SU-DHL-6 (cell line): ENCODE measurements around the gene DCHS1.

Experiments
- H2AFZ ChIP-seq: fragments of 200-600 bp; sonication (generic); 2 replicates; pipeline ENCODE4 v1.6.1; 2014; ENCODE audit warnings: low read depth, mild to moderate bottlenecking, moderate library complexity, mixed read lengths, antibody characterized with exemption, low read length; ENCODE audit not compliant: severe bottlenecking
- H3F3A ChIP-seq: fragments of 200-600 bp; shearing (Covaris generic); 2 replicates; pipeline ENCODE4 v1.6.0; 2016; ENCODE audit warnings: antibody characterized with exemption, mild to moderate bottlenecking; ENCODE audit not compliant: insufficient read depth
- H3K27ac ChIP-seq: fragments of 200-600 bp; sonication (generic); 2 replicates; pipeline ENCODE4 v1.5.1; 2016; ENCODE audit warnings: low read depth, mild to moderate bottlenecking, low read length, moderate library complexity, mixed read lengths
- H3K27me3 ChIP-seq: fragments of 200-600 bp; sonication (generic), shearing (Covaris generic); 2 replicates; pipeline ENCODE4 v1.6.0; 2014; ENCODE audit warnings: mild to moderate bottlenecking, low read length
- H3K36me3 ChIP-seq: fragments of 200-600 bp; sonication (generic); 2 replicates; pipeline ENCODE4 v1.6.1; 2014; ENCODE audit warnings: mild to moderate bottlenecking, low read length, mixed read lengths
- H3K4me2 ChIP-seq: fragments of 300-600, 200-600 bp; shearing (Covaris generic), sonication (generic); 2 replicates; pipeline ENCODE4 v1.6.0; 2014; ENCODE audit warnings: low read length, low read depth, mild to moderate bottlenecking; ENCODE audit not compliant: poor library complexity, severe bottlenecking
- H3K4me3 ChIP-seq: fragments of 200-600 bp; sonication (generic); 2 replicates; pipeline ENCODE4 v1.5.1; 2014; ENCODE audit warnings: antibody characterized with exemption, low read length, mild to moderate bottlenecking, mixed read lengths; ENCODE audit not compliant: insufficient read depth, poor library complexity, severe bottlenecking
- H3K79me2 ChIP-seq: fragments of 200-600 bp; sonication (generic); 2 replicates; pipeline ENCODE4 v1.6.1; 2014; ENCODE audit warnings: mild to moderate bottlenecking, low read length, moderate library complexity; ENCODE audit not compliant: insufficient read depth
- H3K9ac ChIP-seq: fragments of 200-600 bp; sonication (generic); 2 replicates; pipeline ENCODE4 v1.7.0; 2014; ENCODE audit warnings: mild to moderate bottlenecking, low read length
- H3K9me2 ChIP-seq: fragments of 200-600 bp; sonication (generic); replicated peaks from 2 replicates; pipeline ENCODE4 v1.6.1; 2014; ENCODE audit warnings: low read length; ENCODE audit not compliant: insufficient read depth
- H3K9me3 ChIP-seq: fragments of 200-600 bp; sonication (generic); 2 replicates; pipeline ENCODE4 v1.6.1; 2014; ENCODE audit warnings: low read length, mixed read lengths; ENCODE audit not compliant: insufficient read depth
- H4K20me1 ChIP-seq: fragments of 200-600 bp; sonication (generic); 2 replicates; pipeline ENCODE4 v1.6.1; 2014; ENCODE audit warnings: low read depth, mild to moderate bottlenecking, antibody characterized with exemption, low read length, moderate library complexity, mixed read lengths
- CTCF ChIP-seq: fragments of 200-600 bp; sonication (generic); IDR thresholded peaks from one replicate; pipeline ENCODE4 v1.5.1; 2017; ENCODE audit warnings: antibody characterized with exemption, mild to moderate bottlenecking, low read length, moderate library complexity; ENCODE audit not compliant: insufficient read depth, poor library complexity, severe bottlenecking
- EZH2phosphoT487 ChIP-seq: fragments of 200-600 bp; sonication (generic), shearing (Covaris generic); conservative IDR thresholded peaks from 2 replicates; pipeline ENCODE4 v1.6.1; 2018; ENCODE audit warnings: mild to moderate bottlenecking, antibody characterized with exemption, low read length, moderate library complexity, mixed read lengths

The DCHS1 gene

GRCh38 chr11:6610591-6610990 lies 45.0 kb downstream of the DCHS1 start:
- no peaks in the 10 kb centered on the region for H3K27me3 ChIP-seq
- H3F3A ChIP-seq = peaks cover 20% of the 10 kb centered on the region
- no peaks in the 10 kb centered on the region for H4K20me1 ChIP-seq
- no peak overlapping the region for H3K27ac ChIP-seq
- H3K9me3 ChIP-seq = no peaks in the 10 kb centered on the region
- peaks cover 15% of the 10 kb centered on the region for H3K79me2 ChIP-seq
- H3K9ac ChIP-seq = peak overlapping the region; percentile 78; the same call in 1 of the 2 replicates
- no peak overlapping the region for H3K4me3 ChIP-seq
- no peaks in the 10 kb centered on the region for H3K36me3 ChIP-seq
- peak overlapping the region; percentile 84 for H3K4me2 ChIP-seq
- H2AFZ ChIP-seq = no peak overlapping the region
- TF ChIP-seq CTCF (no peak), EZH2phosphoT487 (no peak)
- H3K9me2 ChIP-seq = no peaks in the 10 kb centered on the region

GRCh38 chr11:6609502-6610015 lies 46.0 kb downstream of the DCHS1 start:
- Histone ChIP-seq H3K4me3 (no peak overlapping the region), H3K9me2 (no peaks in the 10 kb centered on the region), H3K27ac (no peak overlapping the region), H3K79me2 (peaks cover 22% of the 10 kb centered on the region), H3K9ac (no peak overlapping the region), H3F3A (peaks cover 21% of the 10 kb centered on the region), H2AFZ (no peak overlapping the region), H3K36me3 (no peaks in the 10 kb centered on the region), H3K4me2 (no peak overlapping the region), H4K20me1 (no peaks in the 10 kb centered on the region), H3K27me3 (no peaks in the 10 kb centered on the region), H3K9me3 (no peaks in the 10 kb centered on the region)
- TF ChIP-seq CTCF (no peak), EZH2phosphoT487 (no peak)

- Histone ChIP-seq H3K9me2 (no peaks in the 10 kb centered on the region), H3K9me3 (no peaks in the 10 kb centered on the region), H3K4me2 (no peak overlapping the region), H3K79me2 (peaks cover 28% of the 10 kb centered on the region), H3F3A (peaks cover 24% of the 10 kb centered on the region), H3K36me3 (no peaks in the 10 kb centered on the region), H2AFZ (no peak overlapping the region), H4K20me1 (no peaks in the 10 kb centered on the region), H3K27ac (no peak overlapping the region), H3K4me3 (no peak overlapping the region), H3K9ac (no peak overlapping the region), H3K27me3 (no peaks in the 10 kb centered on the region)
- TF ChIP-seq CTCF = no peak
- TF ChIP-seq EZH2phosphoT487 = no peak
Observed at GRCh38 chr11:6608726-6609501, 46.7 kb downstream of the DCHS1 start.
